ENCODE results near the gene GOLPH3L.

DNA sequence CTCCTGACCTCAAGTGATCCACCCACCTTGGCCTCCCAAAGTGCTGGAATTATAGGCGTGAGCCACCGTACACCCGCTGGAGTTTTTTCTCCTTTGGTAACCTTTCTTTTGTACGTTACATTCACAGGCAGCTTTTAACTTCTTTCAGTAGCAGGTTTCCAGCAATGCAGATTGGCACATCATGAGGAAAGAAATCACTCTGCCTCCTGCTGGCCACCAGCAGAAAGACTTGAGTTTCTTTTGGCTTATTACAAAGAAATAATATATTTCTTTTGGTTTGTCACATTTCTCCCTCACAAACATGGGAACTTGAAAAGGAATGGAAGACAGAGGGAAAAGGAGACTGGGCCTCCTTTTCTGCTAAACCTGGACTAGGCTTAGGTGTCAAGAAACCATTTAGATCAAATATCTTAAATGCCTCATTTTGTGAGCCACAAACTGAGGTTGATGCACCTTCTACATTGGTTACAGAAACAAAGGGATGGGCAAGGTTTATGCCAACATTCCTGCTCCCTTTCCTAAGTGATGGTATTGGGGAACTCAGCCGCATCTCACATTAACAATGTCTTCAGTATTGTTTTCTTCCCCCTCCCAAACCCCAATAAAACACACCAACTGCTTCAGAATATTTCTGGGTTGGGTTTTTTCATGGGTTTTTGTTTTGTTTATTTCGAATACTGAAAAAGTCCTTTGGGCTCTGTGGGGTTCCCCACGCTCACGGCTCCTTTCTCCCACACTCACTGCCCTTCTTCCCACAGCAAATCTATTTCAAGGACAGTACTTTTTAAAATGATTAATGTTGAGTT lies 75.3 kb downstream of the GOLPH3L start:
- peak; percentile 46 to 88 (median 80) for TF ChIP-seq CTCF (IDR thresholded peaks at IDR 0.05 in 8 of 11, conservative IDR thresholded peaks at IDR 0.05 in 3 of 11)
- peak in 1 of 3 donors; percentile 69 for TF ChIP-seq POLR2AphosphoS5 (IDR thresholded peaks at IDR 0.05)

Data from spleen (tissue), 7 donors.